Astrocyte of the cerebellum (primary cell): ENCODE measurements around the gene HGS.

Experiments
- DNase-seq: peaks from one replicate; pipeline ENCODE4 v3.0.0-alpha.2; 2011; ENCODE audit warnings: low read depth
- H3K4me3 ChIP-seq: 2 replicates; pipeline ENCODE4 v1.5.1; 2011; ENCODE audit warnings: mild to moderate bottlenecking, low read depth, low read length, moderate library complexity
- CTCF ChIP-seq: IDR thresholded peaks from 2 replicates; pipeline ENCODE4 v1.5.1; 2012; ENCODE audit warnings: low read length, low read depth, moderate library complexity, mild to moderate bottlenecking; ENCODE audit errors: missing control alignments
- in situ Hi-C: cut with HindIII; loops from 2 replicates; pipeline ENCODE4 v1.10.0; 2017; ENCODE audit warnings: low sequenced_read_pairs

HGS gene

GRCh38 chr17:81656118-81656743 lies 27.6 kb upstream of the HGS start, which contains the start of gene PDE6G:
Gene PDE6G (minus strand): TSS chr17:81656542. CDS start chr17:81653305, 3,237 bp downstream.
- no peak for TF ChIP-seq CTCF
- in situ Hi-C loops: no loop called here
- H3K4me3 ChIP-seq: no peak within 1 kb of the TSS
- DNase-seq: no peak

- in situ Hi-C loops: no loop called here
- DNase-seq: no peak
- H3K4me3 ChIP-seq: no peak overlapping the region
- no peak for TF ChIP-seq CTCF
These were observed 27.0 kb upstream of the HGS start for GRCh38 chr17:81656835-81657234.

- no peak for TF ChIP-seq CTCF
- H3K4me3 ChIP-seq: no peak overlapping the region
- no peak for DNase-seq
- in situ Hi-C loops: no loop called here
These were observed 24.8 kb upstream of the HGS start for GRCh38 chr17:81659038-81659437.

- in situ Hi-C loops: no loop called here
- H3K4me3 ChIP-seq: no peak overlapping the region
- DNase-seq: no peak
- no peak for TF ChIP-seq CTCF
These were observed 23.4 kb upstream of the HGS start for GRCh38 chr17:81660441-81660840.

- H3K4me3 ChIP-seq: no peak overlapping the region
- no peak for TF ChIP-seq CTCF
- in situ Hi-C loops: no loop called here
- no peak for DNase-seq
These were observed 21.8 kb upstream of the HGS start for GRCh38 chr17:81662002-81662401.

- no peak for TF ChIP-seq CTCF
- DNase-seq: no peak
- in situ Hi-C loops: no loop called here
- no peak overlapping the region for H3K4me3 ChIP-seq
These were observed 19.8 kb upstream of the HGS start for GRCh38 chr17:81664051-81664470.
